Stimulated activated effector memory CD8-positive, alpha-beta T cell treated with anti-CD3 and anti-CD28 coated beads, Interleukin-12 subunit alpha, Interleukin-12 subunit beta, amount 100 ng/mL, for 72 hours (primary cell): ENCODE data around the gene ITCH.
A peak's percentile ranks its signal among the peaks of the same experiment; 100 is the strongest.
"Not testable (repeated sequence)": the region's sequence is repeated elsewhere in the genome, so short reads cannot be mapped to it uniquely, and the experiment has no call there.

ENCODE experiments used
- ATAC-seq: fragments of 150-1000 bp; cut with Tn5 transposase; 2 replicates; pipeline ENCODE4 v1.10.0; 2021
- DNase-seq, 2 donors: peaks; one replicate each; pipeline ENCODE4 v3.0.0; 2021 to 2022; ENCODE audit warnings: low spot score in 2 of 2
- H3K27ac Mint-ChIP-seq: one replicate; pipeline ENCODE4 v1.8.0; 2022; ENCODE audit warnings: mild to moderate bottlenecking, mixed read lengths
- H3K36me3 Mint-ChIP-seq: one replicate; pipeline ENCODE4 v1.8.0; 2022; ENCODE audit warnings: mild to moderate bottlenecking, mixed read lengths
- H3K4me1 Mint-ChIP-seq: one replicate; pipeline ENCODE4 v1.8.0; 2022; ENCODE audit warnings: mixed read lengths
- H3K4me3 Mint-ChIP-seq: one replicate; pipeline ENCODE4 v1.8.0; 2022; ENCODE audit warnings: mild to moderate bottlenecking, mixed read lengths
- H3K9me3 Mint-ChIP-seq: one replicate; pipeline ENCODE4 v1.8.0; 2022; ENCODE audit warnings: mixed read lengths

ITCH gene

GRCh38 chr20:34385464-34385863 lies 22.4 kb downstream of the ITCH start:
- Mint-ChIP-seq H3K36me3 (peaks cover 63% of the 10 kb centered on the region), H3K4me3 (no peak overlapping the region), H3K4me1 (peaks cover 19% of the 10 kb centered on the region), H3K9me3 (no peaks in the 10 kb centered on the region), H3K27ac (peak overlapping the region; percentile 69)
- no peak for DNase-seq
- no peak for ATAC-seq

DNA sequence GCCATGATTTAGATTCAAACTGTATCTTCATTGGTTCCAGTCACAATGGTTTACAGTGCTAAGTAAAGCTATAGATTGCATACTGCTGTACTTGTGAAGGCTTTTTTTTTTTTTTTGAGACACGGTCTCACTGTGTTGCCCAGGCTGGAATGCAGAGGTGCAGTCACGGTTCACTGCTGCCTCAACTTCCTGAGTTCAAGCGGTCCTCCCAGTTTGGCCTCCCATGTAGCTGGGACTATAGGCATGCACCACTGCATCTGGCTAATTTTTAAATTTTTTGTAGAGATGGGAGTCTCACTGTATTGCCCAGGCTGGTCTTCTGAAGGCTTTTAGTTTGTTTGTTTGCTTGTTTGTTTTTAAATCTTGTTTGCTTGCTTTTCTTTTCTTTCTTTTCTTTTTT lies 24.9 kb downstream of the ITCH start:
- Mint-ChIP-seq H3K4me3 (no peak overlapping the region), H3K27ac (no peak overlapping the region), H3K4me1 (peaks cover 25% of the 10 kb centered on the region)

GRCh38 chr20:34388678-34389077 lies 25.6 kb downstream of the ITCH start:
- H3K4me1 Mint-ChIP-seq = peaks cover 25% of the 10 kb centered on the region
- no peak overlapping the region for H3K27ac Mint-ChIP-seq
- peaks cover 64% of the 10 kb centered on the region for H3K36me3 Mint-ChIP-seq
- no peak overlapping the region for H3K4me3 Mint-ChIP-seq
- ATAC-seq (no peak), DNase-seq (no peak)
- H3K9me3 Mint-ChIP-seq = no peaks in the 10 kb centered on the region

More for the DNA sequence above, 24.9 kb downstream of the ITCH start:
- Mint-ChIP-seq H3K9me3 (no peaks in the 10 kb centered on the region), H3K36me3 (peaks cover 64% of the 10 kb centered on the region)
- ATAC-seq (no peak), DNase-seq (no peak)

GRCh38 chr20:34389206-34389953 lies 26.3 kb downstream of the ITCH start:
- H3K4me3 Mint-ChIP-seq = no peak overlapping the region

DNA sequence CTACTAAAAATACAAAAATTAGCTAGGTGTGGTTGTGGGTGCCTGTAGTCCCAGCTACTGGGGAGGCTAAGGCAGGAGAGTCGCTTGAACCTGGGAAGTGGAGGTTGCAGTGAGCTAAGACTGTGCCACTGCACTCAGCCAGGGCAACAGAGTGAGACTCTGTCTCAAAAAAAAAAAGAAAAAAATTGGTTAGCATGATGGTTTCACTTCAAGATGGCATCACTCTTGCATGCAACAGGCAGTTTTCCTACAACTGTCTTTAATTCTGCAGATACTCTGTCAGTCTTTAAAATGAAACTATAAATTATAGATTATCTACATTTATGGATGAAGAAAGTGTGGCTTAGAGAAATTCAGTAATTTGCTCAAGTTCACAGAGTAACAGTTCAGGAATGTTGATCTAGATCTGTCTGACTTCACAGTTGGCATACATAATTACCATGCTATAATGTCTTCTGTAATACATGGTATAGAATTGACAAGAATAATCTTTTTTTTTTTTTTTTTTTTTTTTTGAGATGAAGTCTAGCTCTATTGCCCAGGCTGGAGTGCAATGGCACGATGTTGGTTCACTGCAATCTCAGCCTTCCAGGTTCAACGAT lies 27.0 kb downstream of the ITCH start:
- ATAC-seq (no peak), DNase-seq (no peak)
- Mint-ChIP-seq H3K4me1 (peaks cover 30% of the 10 kb centered on the region), H3K9me3 (no peaks in the 10 kb centered on the region), H3K36me3 (peaks cover 64% of the 10 kb centered on the region), H3K4me3 (no peak overlapping the region), H3K27ac (no peak overlapping the region)

More at GRCh38 chr20:34389206-34389953, 26.3 kb downstream of the ITCH start:
- H3K4me1 Mint-ChIP-seq = peaks cover 26% of the 10 kb centered on the region
- H3K9me3 Mint-ChIP-seq = no peaks in the 10 kb centered on the region
- no peak for ATAC-seq
- peaks cover 64% of the 10 kb centered on the region for H3K36me3 Mint-ChIP-seq
- H3K27ac Mint-ChIP-seq = no peak overlapping the region
- peak in 1 of 2 donors; percentile 41 for DNase-seq

DNA sequence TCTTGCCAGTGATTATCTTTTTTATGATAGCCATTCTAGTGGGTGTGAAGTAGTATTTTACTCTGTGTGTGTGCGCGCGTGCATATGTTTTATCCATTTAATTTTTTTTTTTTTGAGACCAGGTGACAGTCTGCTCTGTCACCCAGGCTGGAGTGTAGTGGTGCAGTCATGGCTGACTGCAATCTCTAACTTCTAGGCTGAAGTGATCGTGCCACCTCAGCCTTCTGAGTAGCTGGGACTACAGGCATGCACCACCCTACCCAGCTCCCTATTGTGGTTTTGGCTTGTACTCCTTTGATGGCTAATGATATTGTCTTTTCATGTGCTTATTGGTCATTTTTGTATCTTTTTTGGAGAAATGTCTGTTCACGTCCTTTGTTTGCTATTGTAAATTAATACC lies 33.3 kb downstream of the ITCH start:
- no peak for ATAC-seq
- no peak overlapping the region for H3K4me3 Mint-ChIP-seq
- no peak overlapping the region for H3K27ac Mint-ChIP-seq
- no peak for DNase-seq
- peaks cover 25% of the 10 kb centered on the region for H3K4me1 Mint-ChIP-seq
- no peaks in the 10 kb centered on the region for H3K9me3 Mint-ChIP-seq
- peaks cover 91% of the 10 kb centered on the region for H3K36me3 Mint-ChIP-seq

DNA sequence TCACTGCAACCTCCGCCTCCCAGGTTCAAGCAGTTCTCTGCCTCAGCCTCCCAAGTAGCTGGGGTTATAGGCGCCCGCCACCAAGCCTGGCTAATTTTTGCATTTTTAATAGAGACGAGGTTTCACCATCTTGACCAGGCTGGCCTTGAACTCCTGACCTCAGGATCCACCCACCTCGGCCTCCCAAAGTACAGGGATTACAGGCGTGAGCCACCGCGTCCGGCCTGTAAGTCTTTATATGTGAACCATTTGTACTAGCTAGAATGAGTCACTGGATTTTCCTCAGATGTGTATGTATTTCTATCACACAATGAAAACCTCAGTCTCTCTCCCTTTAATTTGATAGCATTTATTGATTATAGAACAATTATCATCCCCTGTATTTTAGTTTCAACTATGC lies 34.0 kb downstream of the ITCH start:
- peak in 1 of 2 donors; percentile 44 for DNase-seq
- no peak for ATAC-seq
- peaks cover 32% of the 10 kb centered on the region for H3K4me1 Mint-ChIP-seq
- H3K9me3 Mint-ChIP-seq = no peaks in the 10 kb centered on the region
- H3K4me3 Mint-ChIP-seq = no peak overlapping the region
- no peak overlapping the region for H3K27ac Mint-ChIP-seq
- H3K36me3 Mint-ChIP-seq = peaks cover 98% of the 10 kb centered on the region

- Mint-ChIP-seq H3K27ac (peak overlapping the region; percentile 1), H3K4me1 (peaks cover 44% of the 10 kb centered on the region), H3K36me3 (peaks cover 72% of the 10 kb centered on the region)
- ATAC-seq, H3K9me3 Mint-ChIP-seq, H3K4me3 Mint-ChIP-seq, DNase-seq: not testable (repeated sequence)
Observed at GRCh38 chr20:34400776-34401175, 37.7 kb downstream of the ITCH start.

- Mint-ChIP-seq H3K36me3 (peaks cover 61% of the 10 kb centered on the region), H3K9me3 (no peaks in the 10 kb centered on the region), H3K4me1 (peaks cover 45% of the 10 kb centered on the region), H3K4me3 (no peak overlapping the region), H3K27ac (peak overlapping the region; percentile 17)
- ATAC-seq (peak; percentile 81), DNase-seq (no peak)
Observed at GRCh38 chr20:34401741-34402455, 38.8 kb downstream of the ITCH start.

DNA sequence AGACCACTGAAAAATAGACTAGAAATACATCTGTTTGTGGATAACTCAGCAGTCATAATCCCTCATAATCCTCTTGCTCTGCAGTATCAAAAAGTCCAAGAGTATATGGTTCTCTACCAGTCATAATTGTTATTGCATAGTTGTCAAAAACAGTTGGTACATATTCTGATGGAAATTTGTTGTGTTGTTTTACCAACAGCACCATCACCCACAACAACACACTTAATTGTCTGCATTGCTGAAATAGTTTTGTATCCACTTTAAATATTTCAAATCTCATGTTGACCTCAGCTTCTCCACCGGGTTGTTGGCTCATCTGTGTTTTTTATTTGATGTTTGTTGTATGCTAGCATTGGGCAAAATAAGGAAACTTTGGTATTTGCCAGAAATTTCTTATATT lies 39.4 kb downstream of the ITCH start:
- Mint-ChIP-seq H3K4me1 (peaks cover 47% of the 10 kb centered on the region), H3K9me3 (no peaks in the 10 kb centered on the region), H3K36me3 (peaks cover 59% of the 10 kb centered on the region), H3K27ac (peak overlapping the region; percentile 17), H3K4me3 (no peak overlapping the region)
- no peak for ATAC-seq
- no peak for DNase-seq

GRCh38 chr20:34403063-34403827 lies 40.2 kb downstream of the ITCH start:
- peaks cover 59% of the 10 kb centered on the region for H3K36me3 Mint-ChIP-seq
- peak overlapping the region; percentile 74 for H3K27ac Mint-ChIP-seq
- H3K4me1 Mint-ChIP-seq = peaks cover 55% of the 10 kb centered on the region
- DNase-seq (no peak), ATAC-seq (no peak)
- H3K9me3 Mint-ChIP-seq = no peaks in the 10 kb centered on the region
- no peak overlapping the region for H3K4me3 Mint-ChIP-seq

- no peak for DNase-seq
- no peaks in the 10 kb centered on the region for H3K9me3 Mint-ChIP-seq
- H3K4me3 Mint-ChIP-seq = no peak overlapping the region
- peaks cover 56% of the 10 kb centered on the region for H3K4me1 Mint-ChIP-seq
- no peak for ATAC-seq
- H3K36me3 Mint-ChIP-seq = peaks cover 59% of the 10 kb centered on the region
- peak overlapping the region; percentile 74 for H3K27ac Mint-ChIP-seq
Observed at GRCh38 chr20:34403908-34404307, 40.8 kb downstream of the ITCH start.

- Mint-ChIP-seq H3K4me3 (peak overlapping the region; percentile 38), H3K9me3 (no peaks in the 10 kb centered on the region), H3K36me3 (peaks cover 59% of the 10 kb centered on the region), H3K27ac (peak overlapping the region; percentile 70), H3K4me1 (peaks cover 56% of the 10 kb centered on the region)
- DNase-seq (no peak), ATAC-seq (no peak)
Observed at GRCh38 chr20:34404803-34405202, 41.7 kb downstream of the ITCH start.

- not testable (repeated sequence) for DNase-seq, H3K9me3 Mint-ChIP-seq
- Mint-ChIP-seq H3K4me1 (peaks cover 53% of the 10 kb centered on the region), H3K36me3 (peaks cover 59% of the 10 kb centered on the region), H3K27ac (peak overlapping the region; percentile 70), H3K4me3 (peak overlapping the region; percentile 38)
- peak; percentile 88 for ATAC-seq
Observed at GRCh38 chr20:34405247-34405651, 42.2 kb downstream of the ITCH start.

- ATAC-seq, DNase-seq, H3K9me3 Mint-ChIP-seq: not testable (repeated sequence)
- Mint-ChIP-seq H3K4me1 (peaks cover 47% of the 10 kb centered on the region), H3K27ac (peak overlapping the region; percentile 52), H3K4me3 (peak overlapping the region; percentile 38), H3K36me3 (peaks cover 59% of the 10 kb centered on the region)
Observed at GRCh38 chr20:34405942-34406341, 42.9 kb downstream of the ITCH start.
